ENCODE measurements around the gene ZSCAN22. TPM values are rescaled to one million over a fixed set of nuclear protein-coding genes. Genes with fewer than 3 reads are reported as not detected.
A peak's percentile ranks its signal among the peaks of the same experiment; 100 is the strongest.

ZSCAN22 gene
- total and polyA plus RNA-seq, 2 of the 13 experiments (the other 11 are each of a cell fraction or from before 2014, with no cell fraction given): 2.5 to 3.5 TPM

- TF ChIP-seq CSRNP2 (CRISPR knock-in tag; conservative IDR thresholded peaks at IDR 0.05; ENCODE audit: low read depth) (no peak), NCOR1 (IDR thresholded peaks at IDR 0.05; ENCODE audit: borderline replicate concordance, low read length) (no peak), GTF3A (CRISPR knock-in tag; conservative IDR thresholded peaks at IDR 0.05) (0 out of 2 replicates have a peak, but pooled peaks have one; percentile 36), ZBTB40 (IDR thresholded peaks at IDR 0.05) (no peak), ZBTB40 (CRISPR knock-in tag; IDR thresholded peaks at IDR 0.05) (peak; percentile 44; the same call in 1 of the 2 replicates), ZBTB49 (CRISPR knock-in tag; IDR thresholded peaks at IDR 0.05; ENCODE audit: borderline replicate concordance) (0 out of 2 replicates have a peak, but pooled peaks have one; percentile 25), TP53 (CRISPR knock-in tag; conservative IDR thresholded peaks at IDR 0.05) (peak; percentile 68; the same call in 1 of the 2 replicates), ZBTB14 (CRISPR knock-in tag; IDR thresholded peaks at IDR 0.05) (no peak; the same call in 1 of the 2 replicates), PITX1 (CRISPR knock-in tag; IDR thresholded peaks at IDR 0.05) (0 out of 2 replicates have a peak, but pooled peaks have one; percentile 16), KLF9 (CRISPR knock-in tag; IDR thresholded peaks at IDR 0.05; ENCODE audit: low read depth) (no peak), MEF2D (CRISPR knock-in tag; IDR thresholded peaks at IDR 0.05) (peak; percentile 40), HMGA1 (CRISPR knock-in tag; conservative IDR thresholded peaks at IDR 0.05) (no peak), SMC3 (IDR thresholded peaks at IDR 0.05; ENCODE audit: low read length) (no peak), MIER2 (CRISPR knock-in tag; IDR thresholded peaks at IDR 0.05) (no peak)
Measured at GRCh38 chr19:58279042-58279924, 47.5 kb upstream of the ZSCAN22 start (continued).
